Renal pelvis (tissue), 4 donors: ENCODE measurements around the gene PRICKLE2. TPM values are rescaled to one million over a fixed set of nuclear protein-coding genes. Genes with fewer than 3 reads are reported as not detected.

Experiments used
- DNase-seq: peaks from one replicate; pipeline ENCODE4 v3.0.0-alpha.2; 2013
- polyA plus RNA-seq, 3 donors: library from polyadenylated mRNA; unstranded; fragments of 120-200 nt; gene quantifications; one replicate each; pipeline ENCODE4 v1.2.1, GENCODE V29; 2013; ENCODE audit not compliant: insufficient read length in 3 of 3

The PRICKLE2 gene
- polyA plus RNA-seq, 3 donors: 17.1 to 22.1 (median 20.3) TPM

DNA sequence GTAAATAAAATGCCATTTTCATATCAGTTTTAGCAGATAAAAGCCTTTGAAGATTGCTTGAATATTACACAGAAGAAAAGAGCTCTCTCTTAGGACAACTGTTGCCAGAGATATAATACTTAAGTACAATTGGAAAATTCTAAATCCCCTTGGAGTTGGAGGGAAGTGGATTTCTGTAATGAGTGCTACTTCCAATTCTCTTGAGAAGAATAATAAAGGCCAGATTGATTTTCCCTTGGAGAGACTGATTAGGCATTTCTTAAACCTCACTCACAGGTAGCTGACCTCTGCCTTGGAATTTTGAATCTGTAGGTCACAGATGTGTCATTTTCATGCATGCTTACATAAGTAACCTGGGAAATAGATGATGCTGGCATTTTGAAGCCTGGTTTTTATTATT is 172.1 kb downstream of the PRICKLE2 start:
- no peak for DNase-seq

- DNase-seq: no peak
Measured at GRCh38 chr3:64049832-64050231, 175.4 kb downstream of the PRICKLE2 start.

DNA sequence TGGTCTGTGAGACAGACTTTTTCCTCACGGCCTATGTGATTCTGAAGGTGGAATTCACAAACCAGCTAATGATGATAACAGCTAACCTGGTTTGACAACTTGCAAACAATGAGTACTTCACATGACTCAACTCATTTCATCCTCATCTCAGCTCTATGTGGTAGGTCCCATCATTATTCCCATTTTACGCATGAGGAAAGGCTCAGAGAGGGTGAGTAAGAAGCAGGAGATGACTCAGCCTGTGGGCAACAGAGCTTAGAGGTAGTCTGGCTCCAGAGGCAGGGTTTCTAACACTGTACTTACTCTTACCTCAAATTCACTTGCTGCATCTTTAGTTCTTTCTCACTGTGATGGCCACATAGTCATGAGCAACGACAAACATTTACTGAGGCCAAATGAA is 176.1 kb downstream of the PRICKLE2 start:
- no peak for DNase-seq

GRCh38 chr3:64048631-64049061 is 176.6 kb downstream of the PRICKLE2 start:
- DNase-seq: no peak

- no peak for DNase-seq
Measured at GRCh38 chr3:64047787-64048186, 177.5 kb downstream of the PRICKLE2 start.

DNA sequence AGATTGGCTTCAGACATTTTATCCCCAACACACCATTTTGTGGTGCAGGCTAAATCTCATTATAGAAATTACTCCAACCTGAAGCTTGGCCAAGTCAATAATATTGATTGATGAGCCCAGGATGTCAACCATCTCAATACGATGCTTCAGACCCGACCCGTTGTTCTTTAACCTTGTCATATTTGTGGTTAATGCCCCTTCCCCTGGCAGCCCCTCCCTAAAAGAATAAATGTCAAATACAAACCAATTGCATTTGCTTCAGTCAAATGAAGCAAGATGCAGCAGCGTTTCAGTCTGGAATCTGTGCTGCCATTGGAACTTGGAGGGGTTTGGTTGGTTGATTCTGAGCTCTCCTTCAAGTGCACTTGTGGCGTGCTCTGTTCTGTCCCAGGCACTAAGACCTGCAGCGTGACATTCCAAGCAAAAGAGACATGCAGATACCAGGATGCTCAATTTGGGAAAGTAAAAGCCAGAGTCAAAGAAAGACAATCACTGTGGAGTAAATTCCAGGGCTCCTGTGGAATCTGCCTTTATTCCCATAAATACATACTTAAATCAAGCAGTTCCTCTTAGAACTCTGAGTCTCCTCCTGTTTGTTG is 178.2 kb downstream of the PRICKLE2 start:
- DNase-seq: no peak

GRCh38 chr3:64046592-64046991 is 178.7 kb downstream of the PRICKLE2 start:
- no peak for DNase-seq

DNA sequence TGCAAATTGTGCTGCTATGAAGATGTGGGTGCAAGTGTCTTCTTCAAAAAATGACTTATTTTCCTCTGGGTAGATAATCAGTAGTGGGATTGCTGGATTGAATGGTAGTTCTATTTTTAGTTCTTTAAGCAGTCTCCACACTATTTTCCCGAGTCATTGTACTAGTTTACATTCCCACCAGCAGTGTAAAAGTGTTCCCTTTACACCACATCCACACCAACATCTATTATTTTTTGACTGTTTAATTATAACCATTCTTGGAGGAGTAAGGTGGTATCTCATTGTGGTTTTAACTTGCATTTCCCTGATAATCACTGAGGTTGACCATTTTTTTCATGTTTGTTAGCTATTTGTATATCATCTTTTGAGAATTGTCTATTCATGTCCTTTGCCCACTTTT is 182.3 kb downstream of the PRICKLE2 start:
- DNase-seq: no peak

Other genes starting within 250 kb of the PRICKLE2 start
- 100 to 1,000 TPM; 111 to 115 (median 113) TPM for gene PSMD6, start 202.0 kb downstream of the PRICKLE2 start, polyA plus RNA-seq